ENCODE measurements around the gene UBE2R2.
A peak's percentile ranks its signal among the peaks of the same experiment; 100 is the strongest.
"Not testable (repeated sequence)": the region's sequence is repeated elsewhere in the genome, so short reads cannot be mapped to it uniquely, and the experiment has no call there.

UBE2R2 gene

DNA sequence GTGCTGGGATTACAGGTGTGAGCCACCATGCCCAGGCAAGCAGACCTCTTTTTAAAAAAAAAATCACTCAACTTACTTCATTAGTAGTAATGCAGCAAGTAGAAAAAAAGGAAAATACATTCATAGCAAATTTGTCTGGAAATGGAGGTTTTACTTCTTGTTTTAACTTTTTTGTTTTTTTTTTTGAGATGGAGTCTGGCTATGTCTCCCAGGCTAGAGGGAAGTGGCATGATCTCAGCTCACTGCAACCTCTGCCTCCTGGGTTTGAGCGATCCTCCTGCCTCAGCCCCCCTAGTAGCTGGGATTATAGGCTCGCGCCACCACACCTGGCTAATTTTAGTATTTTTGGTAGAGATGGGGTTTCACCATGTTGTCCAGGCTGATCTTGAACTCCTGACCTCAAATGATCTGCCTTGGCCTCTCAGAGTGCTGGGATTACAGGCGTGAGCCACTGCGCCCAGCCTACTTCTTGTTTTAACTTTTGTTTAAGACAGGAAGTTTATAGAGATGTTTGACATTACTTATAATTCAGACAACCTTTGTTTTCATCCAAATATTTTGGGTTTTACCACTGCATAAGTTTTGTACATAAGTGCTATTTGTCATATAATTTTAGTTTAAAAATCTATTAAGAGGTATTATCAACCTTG is 26.5 kb downstream of the UBE2R2 start:
- no peak for DNase-seq (ENCODE audit: low spot score)

DNA sequence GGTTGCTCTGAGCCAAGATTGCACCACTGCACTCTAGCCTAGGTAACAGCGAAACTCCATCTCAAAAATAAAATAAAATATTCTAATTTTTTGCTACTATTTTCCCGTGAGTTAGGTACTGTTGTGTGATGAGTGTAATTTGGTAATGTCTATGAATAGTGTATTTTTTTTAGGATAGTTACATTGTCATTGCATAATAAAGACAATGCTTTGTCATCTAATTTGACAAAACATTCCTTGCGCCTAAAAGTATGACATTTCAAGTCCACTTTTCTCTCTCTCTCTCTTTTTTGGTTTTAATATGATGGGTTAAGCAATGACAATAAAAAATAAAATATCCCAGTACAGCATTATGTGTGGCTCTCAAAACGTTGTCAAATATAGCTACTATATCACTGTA is 29.3 kb downstream of the UBE2R2 start:
- DNase-seq (ENCODE audit: low spot score), result no peak

DNA sequence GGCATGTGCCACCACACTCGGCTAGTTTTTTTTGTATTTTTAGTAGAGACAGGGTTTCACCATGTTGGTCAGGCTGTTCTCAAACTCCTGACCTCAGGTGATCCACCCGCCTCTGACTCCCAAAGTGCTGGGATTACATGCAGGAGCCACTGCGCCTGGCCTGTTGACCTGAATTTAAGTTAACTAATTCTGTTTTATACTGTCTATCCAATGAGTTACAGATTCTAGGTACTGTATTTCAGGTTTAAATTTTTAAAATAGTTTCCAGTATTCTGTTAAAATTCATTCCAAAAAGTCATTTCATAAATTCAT is 30.9 kb downstream of the UBE2R2 start:
- not testable (repeated sequence) for DNase-seq (ENCODE audit: low spot score)

DNA sequence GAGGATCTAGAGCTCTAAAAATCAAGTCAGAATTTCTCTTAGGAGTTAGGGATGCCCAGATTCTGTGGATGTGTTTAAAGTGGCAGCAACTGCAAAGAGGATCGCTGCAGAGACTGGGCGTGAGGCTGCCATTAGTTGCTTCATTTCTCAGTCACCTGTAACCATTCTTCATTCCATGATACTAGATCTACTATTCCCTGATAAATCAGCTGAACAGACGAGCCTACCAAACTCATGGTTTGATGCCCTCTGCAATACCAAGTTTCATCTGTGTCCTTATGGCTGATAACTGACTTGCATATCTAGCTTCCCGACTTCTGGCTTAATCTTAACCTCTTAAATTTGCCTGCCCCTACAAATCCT is 33.3 kb downstream of the UBE2R2 start:
- no peak for DNase-seq (ENCODE audit: low spot score)

DNA sequence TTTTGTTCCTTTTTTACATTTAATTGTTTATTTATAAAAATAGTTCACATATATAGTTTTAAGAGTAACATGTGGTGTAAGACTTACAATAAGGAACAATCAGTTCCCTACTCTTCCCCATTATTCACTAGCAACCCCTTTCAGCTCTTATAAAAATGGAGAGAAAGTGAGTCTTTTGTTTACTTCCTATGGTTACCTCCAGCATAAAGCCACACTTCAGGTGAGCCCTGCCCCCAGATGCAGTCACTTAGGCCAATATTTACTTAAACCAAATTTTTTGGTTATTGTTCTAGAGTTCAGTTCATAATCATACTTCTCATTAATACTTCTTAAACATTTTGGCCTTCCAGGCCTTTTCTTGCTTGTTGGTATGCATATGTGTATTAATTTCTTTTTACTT is 33.7 kb downstream of the UBE2R2 start:
- DNase-seq (ENCODE audit: low spot score), result no peak

DNA sequence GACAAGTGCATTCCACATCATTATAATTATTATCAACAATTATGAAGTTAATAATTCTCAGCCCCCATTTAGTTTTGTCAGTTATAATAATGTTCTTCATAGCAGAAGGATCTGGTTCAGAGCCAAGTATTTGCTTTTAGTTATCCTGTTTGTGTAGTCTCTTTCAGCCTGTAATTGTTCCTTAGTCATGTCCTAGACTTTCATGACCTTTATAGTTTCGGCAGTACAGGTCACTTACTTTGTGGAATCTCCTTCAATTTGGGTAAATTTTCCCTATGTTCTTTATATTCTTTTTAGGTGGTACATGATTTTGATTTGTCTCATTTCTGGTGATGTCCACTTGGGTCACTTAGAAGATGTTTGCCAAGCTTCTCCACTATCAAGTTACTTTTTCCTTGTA is 34.3 kb downstream of the UBE2R2 start:
- no peak for DNase-seq (ENCODE audit: low spot score)

DNA sequence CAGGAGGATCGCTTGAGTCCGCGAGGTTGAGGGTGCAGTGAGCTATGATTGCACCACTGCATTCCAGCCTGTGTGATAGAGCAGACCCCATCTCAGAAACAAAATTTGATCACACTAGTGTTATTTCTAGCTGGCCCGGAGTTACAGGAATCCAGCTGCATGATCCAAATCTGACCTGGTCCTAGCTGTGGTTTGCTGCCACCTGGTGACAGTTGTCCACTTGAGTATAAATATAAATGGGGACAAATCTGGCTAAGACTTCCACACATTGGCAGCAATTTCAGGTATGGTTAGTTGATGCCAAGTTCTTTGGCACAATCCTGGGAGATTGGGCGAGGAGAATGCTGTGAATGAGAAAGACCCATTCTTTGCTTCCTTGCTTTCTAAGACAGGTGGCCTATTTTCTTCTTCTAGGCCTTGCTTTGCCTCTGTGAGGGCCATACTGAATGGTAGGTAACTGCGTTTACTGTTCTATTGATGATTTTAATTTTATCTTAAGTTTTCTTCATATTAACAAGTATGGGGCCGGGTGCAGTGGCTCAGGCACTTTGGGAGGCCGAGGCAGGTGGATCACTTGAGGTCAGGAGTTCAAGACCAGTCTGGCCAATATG is 35.4 kb downstream of the UBE2R2 start:
- peak; percentile 19 for DNase-seq (ENCODE audit: low spot score)

DNA sequence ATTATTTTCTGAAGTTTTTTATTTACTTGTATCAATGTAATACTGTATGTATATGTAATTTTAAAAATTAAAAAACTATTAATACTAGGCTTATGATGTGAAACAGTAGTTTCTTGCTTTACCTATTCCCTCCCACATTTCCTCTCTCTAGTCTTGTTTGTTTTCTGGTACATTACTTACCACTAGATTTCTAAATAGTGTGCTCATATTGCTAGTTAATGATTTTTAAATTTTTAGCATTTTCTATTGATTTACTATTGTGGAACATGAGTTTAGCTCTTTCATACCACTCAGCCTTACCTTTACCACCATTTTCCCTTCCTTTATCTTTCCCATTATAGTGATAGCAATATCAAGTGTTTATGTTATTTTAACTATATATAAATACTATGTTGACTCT is 39.3 kb downstream of the UBE2R2 start:
- DNase-seq (ENCODE audit: low spot score), result no peak

DNA sequence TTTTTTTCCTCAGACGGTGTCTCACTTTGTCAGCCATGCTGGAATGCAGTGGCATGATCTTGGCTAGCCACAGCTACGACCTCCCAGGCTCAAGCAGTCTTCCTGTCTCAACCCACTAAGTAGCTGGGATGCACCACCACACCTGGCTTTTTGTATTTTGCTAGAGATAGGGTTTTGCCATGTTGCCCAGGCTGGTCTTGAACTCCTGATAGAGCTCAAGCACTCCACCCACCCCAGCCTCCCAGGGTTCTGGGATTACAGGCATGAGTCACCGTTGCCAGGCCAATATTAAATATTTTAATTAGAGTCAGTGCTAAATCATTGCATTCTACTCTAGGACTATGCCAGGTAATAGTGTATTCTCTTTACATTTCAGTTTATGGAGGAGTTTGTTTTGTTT is 41.5 kb downstream of the UBE2R2 start:
- DNase-seq (ENCODE audit: low spot score), result no peak

DNA sequence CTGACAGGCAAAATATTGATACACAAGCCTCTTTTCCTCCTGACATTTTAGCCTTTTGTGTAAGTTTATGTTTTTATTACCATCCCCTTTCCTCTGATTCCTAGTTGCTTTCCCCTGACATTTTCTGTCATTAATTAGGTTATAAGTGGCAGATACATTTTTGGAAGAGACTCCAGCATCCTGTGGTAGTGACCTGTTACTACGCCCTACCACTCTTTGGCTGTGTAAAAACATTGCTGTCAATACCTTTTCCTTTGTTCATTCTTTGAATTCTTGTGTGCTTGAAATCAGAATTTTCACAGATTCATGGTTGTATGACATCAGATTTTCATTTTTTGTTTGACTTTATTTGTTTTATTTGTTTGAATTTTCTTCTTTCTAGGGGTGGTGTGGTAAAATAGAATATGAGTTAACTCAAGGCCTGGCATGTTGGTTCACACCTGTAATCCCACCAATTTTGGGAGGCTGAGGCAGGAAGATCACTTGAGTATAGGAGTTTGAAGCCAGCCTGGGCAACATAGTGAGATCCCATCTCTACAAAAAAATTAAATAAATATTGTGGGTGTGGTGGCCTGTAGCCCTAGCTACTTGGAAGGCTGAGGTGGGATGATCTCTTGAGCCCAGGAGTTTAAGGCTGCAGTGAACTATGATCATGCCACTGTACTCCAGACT is 43.4 kb downstream of the UBE2R2 start:
- no peak for DNase-seq (ENCODE audit: low spot score)

DNA sequence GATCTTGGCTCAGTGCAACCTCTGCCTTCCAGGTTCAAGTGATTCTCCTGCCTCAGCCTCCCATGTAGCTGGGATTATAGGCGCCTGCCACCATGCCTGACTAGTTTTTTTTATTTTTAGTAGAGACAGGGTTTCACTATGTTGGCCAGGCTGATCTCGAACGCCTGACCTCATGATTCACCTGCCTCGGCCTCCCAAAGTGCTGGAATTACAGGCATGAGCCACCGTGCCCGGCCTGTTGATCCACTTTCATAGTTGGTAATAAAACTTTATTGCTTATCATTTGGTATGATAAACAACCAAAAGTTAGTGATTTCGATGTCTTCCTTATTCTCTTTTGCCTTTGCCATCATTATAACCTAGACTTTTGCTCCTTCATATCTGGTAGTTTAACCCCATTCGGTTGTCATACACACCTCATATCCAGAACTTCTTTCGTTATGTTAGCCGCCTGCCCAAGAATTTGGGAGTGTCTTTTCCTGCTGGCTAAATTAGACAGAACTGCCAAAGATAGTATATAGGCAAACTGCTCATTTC is 45.0 kb downstream of the UBE2R2 start:
- DNase-seq (ENCODE audit: low spot score), result no peak

DNA sequence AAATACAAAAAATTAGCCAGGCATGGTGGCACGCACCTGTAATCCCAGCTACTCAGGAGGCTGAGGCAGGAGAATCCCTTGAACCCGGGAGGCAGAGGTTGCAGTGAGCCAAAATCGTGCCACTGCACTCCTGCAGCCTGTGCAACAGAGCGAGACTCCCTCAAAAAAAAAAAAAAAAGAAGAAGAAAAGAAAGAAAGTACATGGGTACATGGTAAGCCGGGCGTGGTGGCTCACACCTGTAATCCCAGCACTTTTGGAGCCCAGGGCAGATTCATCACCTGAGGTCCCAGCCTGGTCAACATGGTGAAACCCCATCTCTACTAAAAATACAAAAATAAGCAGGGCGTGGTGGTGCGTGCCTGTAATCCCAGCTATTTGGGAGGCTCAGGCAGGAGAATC is 46.1 kb downstream of the UBE2R2 start:
- not testable (repeated sequence) for DNase-seq (ENCODE audit: low spot score)

DNA sequence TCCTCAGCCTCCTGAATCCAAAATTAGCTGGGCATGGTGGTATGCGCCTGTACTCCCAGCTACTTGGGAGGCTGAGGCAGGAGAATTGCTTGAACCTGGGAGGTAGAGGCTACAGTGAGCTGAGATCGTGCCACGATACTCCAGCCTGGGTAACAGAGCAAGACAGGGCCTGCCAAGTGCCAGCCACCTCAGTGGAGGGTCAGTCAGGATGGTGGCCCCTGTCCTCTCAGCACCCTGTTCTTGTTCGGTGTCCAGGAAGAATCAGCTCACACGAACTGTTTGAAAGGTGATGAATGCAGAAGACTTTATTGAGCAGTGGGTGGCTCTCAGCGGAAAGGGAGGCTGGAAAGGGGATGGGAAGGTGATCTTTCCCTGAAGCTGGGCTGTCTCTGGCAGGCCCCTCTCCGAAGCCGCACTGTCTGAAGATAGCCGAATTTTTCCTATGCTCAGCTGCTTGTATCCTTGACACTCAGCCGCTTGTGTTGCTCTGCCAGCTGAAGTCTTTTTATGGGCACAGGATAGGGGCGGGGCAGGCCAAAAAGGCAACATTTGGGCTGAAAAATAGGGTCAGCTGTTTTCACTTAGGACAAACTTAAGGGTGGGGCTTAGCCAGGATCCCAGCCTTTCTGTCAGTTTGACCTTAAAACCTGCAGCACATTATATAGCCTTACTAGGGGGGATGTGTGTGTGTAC is 50.9 kb downstream of the UBE2R2 start:
- DNase-seq (ENCODE audit: low spot score), result no peak

DNA sequence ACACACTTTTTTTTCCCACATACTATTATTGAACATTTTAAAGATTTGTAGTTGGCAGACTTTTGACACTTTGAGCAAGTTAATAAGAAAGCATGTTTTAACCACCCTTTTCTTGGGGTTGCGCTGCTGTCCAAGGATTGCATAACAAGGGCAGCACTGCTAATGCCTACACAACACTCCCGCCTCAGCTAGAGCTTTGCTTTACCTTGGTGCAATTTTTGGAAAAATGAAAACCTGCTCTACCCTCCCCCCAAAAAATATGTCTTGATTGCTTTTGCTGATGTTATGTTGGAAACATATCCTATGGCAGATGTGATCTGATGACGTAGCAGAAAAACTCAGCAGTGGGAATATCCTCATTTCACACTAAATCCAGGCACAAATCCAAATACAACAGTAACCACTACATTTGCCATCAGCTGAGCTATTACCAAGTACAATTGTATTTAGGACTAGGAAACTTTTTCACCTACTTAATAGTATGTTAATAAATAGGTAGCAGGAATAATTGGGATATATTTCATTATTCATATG is 51.5 kb downstream of the UBE2R2 start:
- DNase-seq (ENCODE audit: low spot score), result no peak

DNA sequence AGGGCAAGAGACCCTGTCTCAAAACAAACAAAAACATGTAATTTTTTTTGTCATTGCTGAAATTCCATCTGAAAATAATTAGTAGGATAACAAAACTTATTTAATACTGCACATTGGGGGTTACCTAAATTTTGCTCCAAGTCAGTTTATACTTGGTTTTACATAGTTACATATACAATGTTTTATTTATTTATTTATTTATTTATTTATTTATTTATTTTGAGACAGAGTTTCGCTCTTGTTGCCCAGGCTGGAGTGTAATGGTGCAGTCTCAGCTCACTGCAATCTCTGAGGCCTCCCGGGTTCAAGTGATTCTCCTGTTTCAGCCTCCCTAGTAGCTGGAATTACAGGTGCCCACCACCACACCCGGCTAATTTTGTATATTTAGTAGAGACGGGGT is 52.3 kb downstream of the UBE2R2 start:
- not testable (repeated sequence) for DNase-seq (ENCODE audit: low spot score)

DNA sequence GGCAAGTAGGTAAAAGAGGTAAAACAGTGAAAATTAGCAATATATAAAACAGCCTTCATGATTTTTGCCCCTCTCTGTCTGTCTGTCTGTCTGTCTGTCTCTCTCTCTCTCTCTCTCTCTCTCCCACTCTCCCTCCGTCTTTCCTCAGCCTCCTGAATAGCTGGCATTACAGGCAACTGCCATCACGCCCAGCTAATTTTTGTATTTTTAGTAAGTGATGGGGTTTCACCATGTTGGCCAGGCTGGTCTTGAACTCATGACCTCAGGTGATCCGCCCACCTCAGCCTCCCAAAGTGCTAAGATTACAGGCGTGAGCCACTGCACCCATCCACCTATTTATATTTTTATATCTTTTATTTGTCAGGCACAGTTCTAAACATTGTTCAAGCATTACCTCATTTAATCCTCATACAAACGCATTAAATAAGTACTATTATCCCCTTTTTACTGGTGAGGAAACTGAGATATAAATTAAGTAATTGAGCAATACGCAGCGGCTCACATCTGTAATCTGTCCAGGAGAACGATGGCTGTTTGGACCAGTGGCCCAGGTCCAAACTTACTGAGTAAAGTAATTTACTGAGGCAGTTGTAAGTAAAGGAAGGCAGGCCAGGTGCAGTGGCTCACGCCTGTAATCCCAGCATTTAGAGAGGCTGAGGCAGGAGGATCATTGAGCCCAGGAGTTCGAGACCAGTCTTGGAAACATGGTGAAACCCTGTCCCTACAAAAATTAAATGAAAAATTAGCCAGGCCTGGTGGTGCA is 60.9 kb downstream of the UBE2R2 start:
- DNase-seq (ENCODE audit: low spot score), result no peak

DNA sequence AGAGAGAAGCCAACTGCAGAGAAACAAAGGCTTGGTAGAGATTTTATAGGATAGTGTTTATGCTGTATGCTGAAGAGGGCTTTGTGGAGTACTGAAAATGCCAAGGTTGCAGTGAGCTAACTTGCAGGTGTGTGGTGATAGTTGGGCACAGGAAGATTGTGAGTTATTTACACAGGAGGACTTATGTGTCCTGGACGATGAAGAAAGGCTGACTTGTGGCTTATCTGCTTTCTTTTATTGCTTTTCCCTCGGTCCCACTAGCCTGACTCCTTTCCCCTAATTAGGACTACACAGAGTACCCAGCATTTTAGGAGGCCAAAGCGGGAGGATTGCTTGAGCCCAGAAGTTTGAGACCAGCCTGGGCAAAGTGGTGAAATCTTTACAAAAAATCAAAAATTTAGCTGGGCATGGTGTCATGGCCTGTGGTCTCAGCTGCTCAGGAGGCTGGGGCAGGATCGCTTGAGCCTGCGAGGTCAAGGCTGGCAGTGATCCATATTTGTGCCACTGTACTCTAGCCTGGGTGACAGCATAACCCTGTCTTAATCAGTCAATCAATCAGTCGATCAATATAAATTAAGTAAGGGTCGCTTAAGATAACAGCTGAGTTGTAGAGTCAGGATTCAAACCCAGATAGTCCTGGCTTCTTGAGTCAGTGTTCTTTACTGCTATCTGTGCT is 61.9 kb downstream of the UBE2R2 start:
- no peak for DNase-seq (ENCODE audit: low spot score)

DNA sequence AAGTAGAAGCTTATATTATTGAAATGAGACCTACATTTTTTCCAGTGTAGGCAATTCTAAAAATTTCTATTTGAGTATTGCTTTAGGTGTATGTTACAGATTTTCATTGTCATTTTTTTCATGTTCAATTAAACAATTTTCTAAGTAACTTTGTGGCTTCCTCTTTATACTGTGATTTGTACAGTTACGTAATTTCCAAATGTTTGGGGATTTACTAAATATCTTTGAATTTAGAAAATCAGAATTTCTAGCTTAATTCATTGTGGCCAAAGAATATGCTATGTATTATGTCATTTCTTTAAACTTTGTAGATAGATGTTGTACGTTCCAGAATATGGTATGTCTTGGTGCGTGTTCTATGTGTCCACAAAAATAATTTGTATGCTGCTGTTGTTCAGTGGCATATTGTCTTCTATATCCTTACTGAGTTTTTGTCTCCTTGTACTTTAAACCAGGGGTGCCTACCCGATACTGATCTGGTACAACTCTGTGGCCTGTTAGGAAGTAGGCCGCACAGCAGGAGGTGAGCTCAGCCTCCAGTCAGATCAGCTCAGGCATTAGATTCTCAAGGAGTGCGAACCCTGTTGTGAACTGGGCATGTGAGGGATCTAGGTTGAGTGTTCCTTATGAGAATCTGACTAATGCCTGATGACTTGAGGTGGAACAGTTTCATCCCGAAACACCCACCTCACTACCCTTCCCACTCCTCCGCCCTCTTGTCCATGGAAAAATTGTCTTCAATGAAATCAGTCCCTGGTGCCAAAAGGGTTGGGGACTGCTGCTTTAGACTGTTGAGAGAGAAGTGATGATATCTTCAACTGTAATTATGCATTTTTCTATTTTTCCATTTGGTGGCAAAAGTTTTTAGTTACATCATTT is 63.5 kb downstream of the UBE2R2 start:
- DNase-seq (ENCODE audit: low spot score), result no peak

DNA sequence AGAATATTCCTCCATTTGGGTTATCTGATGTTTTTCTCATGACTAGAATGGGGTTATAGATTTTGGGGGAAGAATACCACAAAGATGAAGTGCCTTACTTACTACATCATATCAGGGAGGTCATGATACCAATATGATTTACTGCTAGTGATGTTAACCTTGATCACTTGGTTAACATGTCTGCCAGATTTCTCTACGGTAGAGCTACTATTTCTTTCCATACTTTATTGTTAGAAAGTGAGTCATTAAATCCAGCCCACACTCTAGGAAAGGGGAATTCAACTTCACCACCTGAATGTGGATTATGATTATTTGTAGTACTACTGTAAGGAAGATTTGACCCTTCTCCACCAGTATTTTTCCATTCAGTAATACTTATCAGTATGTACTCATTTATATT is 64.7 kb downstream of the UBE2R2 start:
- DNase-seq (ENCODE audit: low spot score), result no peak

All from activated CD4-positive, alpha-beta T cell treated with anti-CD3 and anti-CD28 coated beads, Interleukin-2, Interleukin-4, amounts not matched to agents 100 ng/mL and 50 ng/mL, durations not matched to agents 16 hours and 8 hours (primary cell).